B cell (primary cell): ENCODE results near the gene DRICH1.
"Not testable (repeated sequence)": the region's sequence is repeated elsewhere in the genome, so short reads cannot be mapped to it uniquely, and the experiment has no call there.

ENCODE experiments used
- CTCF ChIP-seq: fragments of 200-600 bp; IDR thresholded peaks from one replicate; pipeline ENCODE4 v1.8.0; 2022; ENCODE audit warnings: antibody characterized with exemption, mild to moderate bottlenecking
- EZH2 ChIP-seq: IDR thresholded peaks from 2 replicates; pipeline ENCODE4 v1.6.1; 2012; ENCODE audit warnings: borderline replicate concordance, low read depth, mild to moderate bottlenecking, moderate library complexity, low read length; ENCODE audit not compliant: insufficient read depth, poor library complexity, severe bottlenecking

- not testable (repeated sequence) for TF ChIP-seq CTCF, EZH2
Observed at GRCh38 chr22:23573701-23574235, 58.4 kb downstream of the DRICH1 start.
